GM19328 (cell line): ENCODE data around the gene PIGQ.
A peak's percentile ranks its signal among the peaks of the same experiment; 100 is the strongest.
"Not testable (repeated sequence)": the region's sequence is repeated elsewhere in the genome, so short reads cannot be mapped to it uniquely, and the experiment has no call there.

Source experiments
- ATAC-seq: cut with Tn5 transposase; IDR thresholded peaks from one replicate; pipeline ENCODE4 v1.9.1; 2021; ENCODE audit warnings: mild to moderate bottlenecking, moderate library complexity; ENCODE audit not compliant: unreplicated experiment

PIGQ gene

GRCh38 chr16:583815-584591 lies 14.2 kb downstream of the PIGQ start:
- ATAC-seq = no peak

GRCh38 chr16:585351-585750 lies 15.6 kb downstream of the PIGQ start:
- no peak for ATAC-seq

- ATAC-seq = no peak
Observed at GRCh38 chr16:586047-586644, 16.4 kb downstream of the PIGQ start.

- ATAC-seq = no peak
Observed at GRCh38 chr16:586645-587590, 17.1 kb downstream of the PIGQ start.

- peak; percentile 4 for ATAC-seq
Observed at GRCh38 chr16:588639-588888, 18.8 kb downstream of the PIGQ start.

GRCh38 chr16:588889-589657 lies 19.3 kb downstream of the PIGQ start:
- ATAC-seq = peak; percentile 64

- peak; percentile 66 for ATAC-seq
Observed at GRCh38 chr16:589658-590187, 20.0 kb downstream of the PIGQ start, which contains the start of gene RAB40C. RAB40C (plus strand) TSS chr16:590066; CDS start chr16:590292, 226 bp downstream.

GRCh38 chr16:590188-590814 lies 20.5 kb downstream of the PIGQ start:
- ATAC-seq = no peak

- ATAC-seq = no peak
Observed at GRCh38 chr16:590815-591200, 21.0 kb downstream of the PIGQ start.

- ATAC-seq = no peak
Observed at GRCh38 chr16:591231-591630, 21.5 kb downstream of the PIGQ start.

GRCh38 chr16:591892-592517 lies 22.2 kb downstream of the PIGQ start:
- ATAC-seq = no peak

GRCh38 chr16:592518-593306 lies 22.9 kb downstream of the PIGQ start:
- no peak for ATAC-seq

- ATAC-seq = no peak
Observed at GRCh38 chr16:593406-593805, 23.6 kb downstream of the PIGQ start.

GRCh38 chr16:593807-594206 lies 24.0 kb downstream of the PIGQ start:
- no peak for ATAC-seq

- no peak for ATAC-seq
Observed at GRCh38 chr16:595094-595528, 25.3 kb downstream of the PIGQ start.

- no peak for ATAC-seq
Observed at GRCh38 chr16:595942-596735, 26.4 kb downstream of the PIGQ start.

GRCh38 chr16:596736-597060 lies 26.9 kb downstream of the PIGQ start:
- no peak for ATAC-seq

- not testable (repeated sequence) for ATAC-seq
Observed at GRCh38 chr16:597655-598054, 27.9 kb downstream of the PIGQ start.
